ENCODE results near the gene ING1. TPM values are rescaled to one million over a fixed set of nuclear protein-coding genes. Genes with fewer than 3 reads are reported as not detected.

Gene ING1
- total RNA-seq, 2 donors from 2014 or later = 23.2 to 23.6 TPM

DNA sequence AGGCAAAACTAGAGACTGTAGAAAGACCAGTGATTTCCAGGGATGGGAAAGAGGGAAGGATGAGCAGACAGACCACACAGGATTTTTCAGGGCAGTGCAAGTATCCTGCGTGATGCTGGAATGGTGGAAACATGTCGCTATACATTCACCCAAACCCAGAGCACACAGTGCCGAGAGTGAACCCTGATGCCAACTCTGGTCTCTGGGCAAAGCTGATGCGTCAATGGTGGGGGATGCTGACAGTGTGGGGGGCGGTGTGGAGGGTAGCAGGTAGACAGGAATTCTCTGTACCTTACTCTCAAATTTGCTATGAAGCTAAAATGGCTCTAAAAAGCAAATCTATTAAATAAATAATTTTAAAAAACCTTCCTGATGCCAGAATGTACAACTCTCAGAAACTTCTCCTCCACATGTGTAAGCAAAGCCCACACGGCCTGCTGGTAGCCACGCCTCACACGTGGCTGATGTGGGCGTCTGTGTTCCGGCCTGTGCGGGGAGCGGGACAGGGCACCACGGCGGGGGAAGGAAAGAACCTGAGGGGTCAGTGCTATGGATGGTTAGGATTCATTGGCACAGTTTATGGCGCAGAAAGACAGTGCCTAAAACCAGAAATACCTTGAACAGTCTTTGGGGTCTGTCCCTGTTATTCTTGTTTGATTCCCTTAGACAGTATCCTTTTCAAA, 31.5 kb upstream of the ING1 start:
- H3K27me3 ChIP-seq (ENCODE audit: control insufficient read depth, insufficient read depth, low read length, poor library complexity, severe bottlenecking) = no peaks in the 10 kb centered on the region
- no peaks in the 10 kb centered on the region for H3K27me3 Mint-ChIP-seq (ENCODE audit: insufficient read depth)
- no peak overlapping the region for H3K4me3 Mint-ChIP-seq
- peaks cover 71% of the 10 kb centered on the region for H3K36me3 ChIP-seq (ENCODE audit: control insufficient read depth, insufficient read depth, low read length)
- peaks cover 61% of the 10 kb centered on the region for H3K36me3 Mint-ChIP-seq (ENCODE audit: low read depth)
- TF ChIP-seq, protein P1, sequence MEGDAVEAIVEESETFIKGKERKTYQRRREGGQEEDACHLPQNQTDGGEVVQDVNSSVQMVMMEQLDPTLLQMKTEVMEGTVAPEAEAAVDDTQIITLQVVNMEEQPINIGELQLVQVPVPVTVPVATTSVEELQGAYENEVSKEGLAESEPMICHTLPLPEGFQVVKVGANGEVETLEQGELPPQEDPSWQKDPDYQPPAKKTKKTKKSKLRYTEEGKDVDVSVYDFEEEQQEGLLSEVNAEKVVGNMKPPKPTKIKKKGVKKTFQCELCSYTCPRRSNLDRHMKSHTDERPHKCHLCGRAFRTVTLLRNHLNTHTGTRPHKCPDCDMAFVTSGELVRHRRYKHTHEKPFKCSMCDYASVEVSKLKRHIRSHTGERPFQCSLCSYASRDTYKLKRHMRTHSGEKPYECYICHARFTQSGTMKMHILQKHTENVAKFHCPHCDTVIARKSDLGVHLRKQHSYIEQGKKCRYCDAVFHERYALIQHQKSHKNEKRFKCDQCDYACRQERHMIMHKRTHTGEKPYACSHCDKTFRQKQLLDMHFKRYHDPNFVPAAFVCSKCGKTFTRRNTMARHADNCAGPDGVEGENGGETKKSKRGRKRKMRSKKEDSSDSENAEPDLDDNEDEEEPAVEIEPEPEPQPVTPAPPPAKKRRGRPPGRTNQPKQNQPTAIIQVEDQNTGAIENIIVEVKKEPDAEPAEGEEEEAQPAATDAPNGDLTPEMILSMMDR (conservative IDR thresholded peaks at IDR 0.05) = no peak
- no peak overlapping the region for H3K4me3 ChIP-seq (ENCODE audit: low read length)
- no peak for DNase-seq
- H3K4me1 ChIP-seq (ENCODE audit: control insufficient read depth, insufficient read depth, low read length) = no peaks in the 10 kb centered on the region
- H3K4me1 Mint-ChIP-seq = no peaks in the 10 kb centered on the region
- H3K9me3 ChIP-seq (ENCODE audit: control insufficient read depth, low read length) = no peaks in the 10 kb centered on the region
- H3K27ac ChIP-seq (ENCODE audit: low read depth, low read length) = no peak overlapping the region
- no peak overlapping the region for H3K27ac Mint-ChIP-seq
- no peak overlapping the region for H3K9ac ChIP-seq (ENCODE audit: extremely low read depth, low read length, poor library complexity, severe bottlenecking)
- no peaks in the 10 kb centered on the region for H3K9me3 Mint-ChIP-seq
- WGBS, 2 experiments (ENCODE audit: insufficient coverage in 1 of 2, insufficient read length in 1 of 2) = 86 to 91% methylated on average over 9 to 14 of the region's 15 CpGs

DNA sequence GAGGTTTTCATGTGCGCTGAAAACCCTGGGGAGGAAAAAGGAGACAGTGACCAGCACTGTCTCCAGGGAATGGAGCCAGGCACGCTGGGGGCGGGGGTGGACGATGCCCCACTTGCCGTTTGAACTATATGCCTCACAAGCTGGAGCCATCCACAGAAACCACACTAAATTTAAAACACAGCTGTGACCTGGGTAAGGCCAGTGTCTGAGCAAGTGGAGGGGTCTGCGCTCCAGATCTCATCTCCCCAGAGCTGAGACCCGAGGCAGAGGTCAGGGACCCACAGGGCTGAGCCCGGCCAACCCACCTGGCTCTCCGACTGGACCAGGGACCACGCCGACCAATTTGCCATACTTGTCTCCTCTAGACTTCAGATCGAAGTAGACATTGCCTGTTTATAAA, 30.8 kb upstream of the ING1 start:
- TF ChIP-seq, protein P1 (conservative IDR thresholded peaks at IDR 0.05) = no peak
- no peaks in the 10 kb centered on the region for H3K9me3 ChIP-seq (ENCODE audit: control insufficient read depth, low read length)
- Mint-ChIP-seq H3K27me3 (ENCODE audit: insufficient read depth) (no peaks in the 10 kb centered on the region), H3K4me3 (no peak overlapping the region), H3K36me3 (ENCODE audit: low read depth) (peaks cover 65% of the 10 kb centered on the region), H3K27ac (no peak overlapping the region), H3K4me1 (no peaks in the 10 kb centered on the region), H3K9me3 (no peaks in the 10 kb centered on the region)
- no peak overlapping the region for H3K4me3 ChIP-seq (ENCODE audit: low read length)
- H3K36me3 ChIP-seq (ENCODE audit: control insufficient read depth, insufficient read depth, low read length) = peaks cover 75% of the 10 kb centered on the region
- 83 to 86% methylated on average over 8 to 12 of the region's 12 CpGs for WGBS, 2 experiments (ENCODE audit: insufficient coverage in 1 of 2, insufficient read length in 1 of 2)
- no peaks in the 10 kb centered on the region for H3K4me1 ChIP-seq (ENCODE audit: control insufficient read depth, insufficient read depth, low read length)
- H3K27ac ChIP-seq (ENCODE audit: low read depth, low read length) = no peak overlapping the region
- H3K9ac ChIP-seq (ENCODE audit: extremely low read depth, low read length, poor library complexity, severe bottlenecking) = no peak overlapping the region
- H3K27me3 ChIP-seq (ENCODE audit: control insufficient read depth, insufficient read depth, low read length, poor library complexity, severe bottlenecking) = no peaks in the 10 kb centered on the region
- no peak for DNase-seq

DNA sequence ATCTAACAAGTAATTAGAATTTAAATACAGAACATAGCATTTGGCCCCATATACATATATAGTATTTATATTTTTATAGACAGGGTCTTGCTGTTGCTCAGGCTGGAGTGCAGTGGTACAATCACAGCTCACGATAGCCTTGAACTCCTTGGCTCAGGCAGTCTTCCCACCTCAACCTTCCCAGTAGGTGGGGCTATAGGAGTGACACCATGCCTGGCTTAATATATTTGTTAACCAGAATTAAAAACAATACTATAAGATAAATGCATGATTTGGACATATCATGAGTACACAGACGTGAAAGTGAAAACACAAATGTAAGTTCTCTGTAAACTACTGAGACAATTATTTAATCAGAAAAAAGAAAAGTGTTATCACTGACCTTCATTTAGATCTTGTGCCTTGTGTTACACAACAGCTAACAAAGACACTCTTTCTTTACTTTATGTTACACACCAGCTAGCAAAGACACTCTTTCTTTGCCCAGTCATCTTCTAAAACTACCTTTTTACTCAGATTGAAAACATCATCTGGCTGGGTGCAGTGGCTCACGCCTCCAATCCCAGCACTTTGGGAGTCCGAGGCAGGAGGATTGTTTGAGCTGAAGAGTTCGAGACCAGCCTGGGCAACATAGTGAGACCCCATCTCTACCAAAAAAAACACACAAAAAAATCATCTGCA, 30.2 kb upstream of the ING1 start:
- Histone ChIP-seq H3K9ac (ENCODE audit: extremely low read depth, low read length, poor library complexity, severe bottlenecking) (no peak overlapping the region), H3K4me1 (ENCODE audit: control insufficient read depth, insufficient read depth, low read length) (no peaks in the 10 kb centered on the region), H3K36me3 (ENCODE audit: control insufficient read depth, insufficient read depth, low read length) (peaks cover 78% of the 10 kb centered on the region), H3K4me3 (ENCODE audit: low read length) (no peak overlapping the region), H3K27me3 (ENCODE audit: control insufficient read depth, insufficient read depth, low read length, poor library complexity, severe bottlenecking) (no peaks in the 10 kb centered on the region), H3K9me3 (ENCODE audit: control insufficient read depth, low read length) (no peaks in the 10 kb centered on the region), H3K27ac (ENCODE audit: low read depth, low read length) (no peak overlapping the region)
- TF ChIP-seq, protein P1 (conservative IDR thresholded peaks at IDR 0.05) = peak; percentile 69
- Mint-ChIP-seq H3K27ac (no peak overlapping the region), H3K36me3 (ENCODE audit: low read depth) (peaks cover 64% of the 10 kb centered on the region), H3K27me3 (ENCODE audit: insufficient read depth) (no peaks in the 10 kb centered on the region), H3K4me3 (no peak overlapping the region), H3K9me3 (no peaks in the 10 kb centered on the region), H3K4me1 (no peaks in the 10 kb centered on the region)
- 93 to 100% methylated on average over 1 to 5 of the region's 5 CpGs for WGBS, 2 experiments (ENCODE audit: insufficient coverage in 1 of 2, insufficient read length in 1 of 2)
- DNase-seq = no peak
